Measurements from ENCODE around the gene FAM193B. TPM values are rescaled to one million over a fixed set of nuclear protein-coding genes. Genes with fewer than 3 reads are reported as not detected.

The FAM193B gene
- total RNA-seq = 10 to 100 TPM; 22.1 to 55.4 (median 39.2) TPM
- long read RNA-seq = 0 reads

- Histone ChIP-seq H3K9me3 (no peaks in the 10 kb centered on the region), H3K27me3 (no peaks in the 10 kb centered on the region), H3K4me1 (peaks cover 0 to 22% (median 6%) of the 10 kb centered on the region in 4 donors), H3K36me3 (no peaks in the 10 kb centered on the region), H3K27ac (peak within 1 kb of the TSS; percentile 43 to 77 (median 65)), H3K4me3 (peak within 1 kb of the TSS; percentile 65 to 89 (median 78))
- ATAC-seq (peak; percentile 91 to 94 (median 94)), DNase-seq (peak; percentile 95 to 96 (median 96))
- intact Hi-C loops (cut with DNase I) = no loop called here
- 10% methylated on average over 18 of the region's 49 CpGs for WGBS (ENCODE audit: insufficient coverage, low coverage, low lambda C conversion rate, missing lambda C conversion rate)
- TF ChIP-seq, protein P1, sequence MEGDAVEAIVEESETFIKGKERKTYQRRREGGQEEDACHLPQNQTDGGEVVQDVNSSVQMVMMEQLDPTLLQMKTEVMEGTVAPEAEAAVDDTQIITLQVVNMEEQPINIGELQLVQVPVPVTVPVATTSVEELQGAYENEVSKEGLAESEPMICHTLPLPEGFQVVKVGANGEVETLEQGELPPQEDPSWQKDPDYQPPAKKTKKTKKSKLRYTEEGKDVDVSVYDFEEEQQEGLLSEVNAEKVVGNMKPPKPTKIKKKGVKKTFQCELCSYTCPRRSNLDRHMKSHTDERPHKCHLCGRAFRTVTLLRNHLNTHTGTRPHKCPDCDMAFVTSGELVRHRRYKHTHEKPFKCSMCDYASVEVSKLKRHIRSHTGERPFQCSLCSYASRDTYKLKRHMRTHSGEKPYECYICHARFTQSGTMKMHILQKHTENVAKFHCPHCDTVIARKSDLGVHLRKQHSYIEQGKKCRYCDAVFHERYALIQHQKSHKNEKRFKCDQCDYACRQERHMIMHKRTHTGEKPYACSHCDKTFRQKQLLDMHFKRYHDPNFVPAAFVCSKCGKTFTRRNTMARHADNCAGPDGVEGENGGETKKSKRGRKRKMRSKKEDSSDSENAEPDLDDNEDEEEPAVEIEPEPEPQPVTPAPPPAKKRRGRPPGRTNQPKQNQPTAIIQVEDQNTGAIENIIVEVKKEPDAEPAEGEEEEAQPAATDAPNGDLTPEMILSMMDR (IDR thresholded peaks at IDR 0.05) = peak in 2 of 4 donors; percentile 14 to 19
- TF ChIP-seq POLR2A (IDR thresholded peaks at IDR 0.05) = no peak
Observed at GRCh38 chr5:177554474-177555111, at the start of gene FAM193B. Gene FAM193B (minus strand): TSS chr5:177554563. CDS start chr5:177554458, 105 bp downstream.

DNA sequence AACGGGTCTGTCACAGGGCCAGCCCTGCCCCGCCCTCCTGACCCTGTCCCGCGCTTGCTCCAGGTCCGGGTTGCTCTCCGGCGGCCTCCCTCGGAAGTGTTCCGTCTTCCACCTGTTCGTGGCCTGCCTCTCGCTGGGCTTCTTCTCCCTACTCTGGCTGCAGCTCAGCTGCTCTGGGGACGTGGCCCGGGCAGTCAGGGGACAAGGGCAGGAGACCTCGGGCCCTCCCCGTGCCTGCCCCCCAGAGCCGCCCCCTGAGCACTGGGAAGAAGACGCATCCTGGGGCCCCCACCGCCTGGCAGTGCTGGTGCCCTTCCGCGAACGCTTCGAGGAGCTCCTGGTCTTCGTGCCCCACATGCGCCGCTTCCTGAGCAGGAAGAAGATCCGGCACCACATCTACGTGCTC, 49.8 kb upstream of the FAM193B start:
- 95% methylated on average over 7 of the region's 27 CpGs for WGBS (ENCODE audit: insufficient coverage, low coverage, low lambda C conversion rate, missing lambda C conversion rate)
- H3K27me3 ChIP-seq = no peaks in the 10 kb centered on the region
- TF ChIP-seq, protein P1 (IDR thresholded peaks at IDR 0.05) = no peak
- TF ChIP-seq POLR2A (IDR thresholded peaks at IDR 0.05) = no peak
- no peak overlapping the region for H3K27ac ChIP-seq
- no peaks in the 10 kb centered on the region for H3K36me3 ChIP-seq
- H3K4me3 ChIP-seq = no peak overlapping the region
- DNase-seq (peak in 1 of 3 donors; percentile 45), ATAC-seq (no peak)
- peaks cover 0 to 17% (median 8%) of the 10 kb centered on the region in 4 donors for H3K4me1 ChIP-seq
- H3K9me3 ChIP-seq = no peaks in the 10 kb centered on the region
- intact Hi-C loops (cut with DNase I) = no loop called here

GRCh38 chr5:177603631-177604030, 49.3 kb upstream of the FAM193B start:
- Histone ChIP-seq H3K27ac (no peak overlapping the region), H3K36me3 (no peaks in the 10 kb centered on the region), H3K4me3 (no peak overlapping the region), H3K4me1 (peaks cover 0 to 17% (median 8%) of the 10 kb centered on the region in 4 donors), H3K27me3 (no peaks in the 10 kb centered on the region), H3K9me3 (no peaks in the 10 kb centered on the region)
- intact Hi-C loops (cut with DNase I) = no loop called here
- ATAC-seq = no peak
- WGBS (ENCODE audit: insufficient coverage, low coverage, low lambda C conversion rate, missing lambda C conversion rate) = 41% methylated on average over 2 of the region's 8 CpGs
- DNase-seq = peak in 1 of 3 donors; percentile 32
- TF ChIP-seq POLR2A (IDR thresholded peaks at IDR 0.05) = no peak
- TF ChIP-seq, protein P1 (IDR thresholded peaks at IDR 0.05) = no peak

DNA sequence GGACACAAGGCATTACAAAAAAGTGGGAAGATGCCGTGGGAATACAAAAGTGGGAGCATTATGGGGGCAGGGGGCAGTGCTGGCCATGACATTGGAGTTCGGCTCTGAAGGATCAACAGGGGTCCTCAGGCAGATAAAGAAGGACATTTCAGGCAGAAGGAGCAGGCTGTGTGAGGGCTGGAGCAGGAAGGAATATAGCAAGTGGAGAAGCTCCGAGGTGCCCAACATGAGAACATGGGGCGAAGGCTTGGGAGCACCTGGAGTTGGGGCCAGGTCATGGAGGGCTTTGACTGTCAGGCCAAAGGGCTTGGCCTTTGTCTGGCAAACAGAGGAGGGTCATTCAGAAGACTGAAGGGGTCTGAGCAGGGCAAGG, 48.1 kb upstream of the FAM193B start:
- WGBS (ENCODE audit: insufficient coverage, low coverage, low lambda C conversion rate, missing lambda C conversion rate) = 86% methylated on average over 4 of the region's 4 CpGs
- TF ChIP-seq, protein P1 (IDR thresholded peaks at IDR 0.05) = no peak
- TF ChIP-seq POLR2A (IDR thresholded peaks at IDR 0.05) = no peak
- intact Hi-C loops (cut with DNase I) = no loop called here
- Histone ChIP-seq H3K9me3 (no peaks in the 10 kb centered on the region), H3K27me3 (no peaks in the 10 kb centered on the region), H3K36me3 (no peaks in the 10 kb centered on the region), H3K4me3 (no peak overlapping the region), H3K27ac (no peak overlapping the region), H3K4me1 (peaks cover 0 to 16% (median 8%) of the 10 kb centered on the region in 4 donors)
- peak in 1 of 3 donors; percentile 41 for DNase-seq
- ATAC-seq = no peak

Data from right lobe of liver (tissue), 6 donors.